HepG2 (cell line): ENCODE measurements around the gene NEDD4L.

Experiments
- CTCF ChIP-seq: sonication (generic); formaldehyde crosslinking; IDR thresholded peaks from 2 replicates; pipeline ENCODE4 v1.5.0; 2020; ENCODE audit warnings: mild to moderate bottlenecking, missing genetic modification reagents, moderate library complexity
- KLF9 ChIP-seq: IDR thresholded peaks from 2 replicates; pipeline ENCODE4 v1.6.1; 2016; ENCODE audit warnings: low read depth
- NR1H2 ChIP-seq: sonication (generic); formaldehyde crosslinking; IDR thresholded peaks from 2 replicates; pipeline ENCODE4 v1.8.1; 2022; ENCODE audit warnings: low read depth, missing genetic modification reagents, borderline replicate concordance
- POLR2AphosphoS2 ChIP-seq: IDR thresholded peaks from 2 replicates; pipeline ENCODE4 v1.6.1; 2011; ENCODE audit warnings: low read depth, low read length, improper control_type of control experiment

- TF ChIP-seq CTCF (CRISPR knock-in tag), result no peak
- no peak for TF ChIP-seq NR1H2 (CRISPR knock-in tag)
- no peak for TF ChIP-seq POLR2AphosphoS2
- no peak for TF ChIP-seq KLF9
Measured at GRCh38 chr18:58429442-58429841, 385.4 kb downstream of the NEDD4L start.
